Naive thymus-derived CD4-positive, alpha-beta T cell (primary cell): ENCODE results near the gene ANKH. TPM values are rescaled to one million over a fixed set of nuclear protein-coding genes. Genes with fewer than 3 reads are reported as not detected.

Source experiments
- ATAC-seq: fragments of 150-1000 bp; cut with Tn5 transposase; 2 replicates; pipeline ENCODE4 v1.10.0; 2021; ENCODE audit warnings: mild to moderate bottlenecking, moderate library complexity
- CTCF ChIA-PET: fragments of 350-600 bp; sonication (Branson Sonifier 250); formaldehyde crosslinking; loops from one replicate; lab custom pipeline; 2021; ENCODE audit warnings: antibody characterized with exemption; lab: Charles Lee
- POLR2A ChIA-PET: fragments of 350-600 bp; sonication (Branson Sonifier 250); formaldehyde crosslinking; loops from one replicate; lab custom pipeline; 2021; ENCODE audit warnings: antibody characterized with exemption, inconsistent platforms; lab: Charles Lee
- DNase-seq, 9 donors: peaks; one replicate each; pipeline versions ENCODE4 v3.0.0 to v3.0.0-alpha.2; 2020 to 2022; ENCODE audit warnings: mixed read lengths in 1 of 9
- H3K27ac ChIP-seq: one replicate; pipeline ENCODE4 v1.7.0; 2013; ENCODE audit warnings: mild to moderate bottlenecking, low read depth, low read length, moderate library complexity
- H3K27me3 ChIP-seq, 2 donors: one replicate each; pipeline ENCODE4 v1.7.0; 2013; ENCODE audit warnings: low read length in 2 of 2, mild to moderate bottlenecking in 2 of 2, moderate library complexity in 2 of 2; ENCODE audit not compliant: control insufficient read depth in 2 of 2, insufficient read depth in 2 of 2
- H3K36me3 ChIP-seq, 3 experiments: 1 replicate in 2 of 3; 2 replicates in 1 of 3; pipeline ENCODE4 v1.7.0; 2013; ENCODE audit warnings: low read length in 3 of 3, mild to moderate bottlenecking in 3 of 3, moderate library complexity in 1 of 3; ENCODE audit not compliant: insufficient read depth in 3 of 3, control insufficient read depth in 2 of 3
- H3K4me1 ChIP-seq, 2 donors: one replicate each; pipeline ENCODE4 v1.7.0; 2013; ENCODE audit warnings: low read length in 2 of 2, mild to moderate bottlenecking in 2 of 2, moderate library complexity in 1 of 2; ENCODE audit not compliant: control insufficient read depth in 2 of 2, insufficient read depth in 2 of 2
- H3K4me3 ChIP-seq: 2 replicates; pipeline ENCODE4 v1.7.0; 2013; ENCODE audit warnings: mild to moderate bottlenecking, low read length
- H3K9me3 ChIP-seq, 3 experiments: 1 replicate in 2 of 3; 2 replicates in 1 of 3; pipeline ENCODE4 v1.7.0; 2013; ENCODE audit warnings: low read length in 3 of 3; ENCODE audit not compliant: control insufficient read depth in 2 of 3
- H3K27ac Mint-ChIP-seq, 9 donors: one replicate each; pipeline ENCODE4 v1.8.0; 2020 to 2022; ENCODE audit warnings: mixed read lengths in 9 of 9, mild to moderate bottlenecking in 8 of 9, moderate library complexity in 5 of 9, inconsistent platforms in 2 of 9
- H3K27me3 Mint-ChIP-seq, 5 donors: one replicate each; pipeline ENCODE4 v1.8.0; 2021 to 2022; ENCODE audit warnings: mixed read lengths in 5 of 5, mild to moderate bottlenecking in 1 of 5
- H3K36me3 Mint-ChIP-seq, 5 donors: one replicate each; pipeline ENCODE4 v1.8.0; 2020 to 2022; ENCODE audit warnings: mixed read lengths in 5 of 5, mild to moderate bottlenecking in 3 of 5, inconsistent platforms in 1 of 5
- H3K4me1 Mint-ChIP-seq, 7 donors: one replicate each; pipeline ENCODE4 v1.8.0; 2020 to 2022; ENCODE audit warnings: mixed read lengths in 7 of 7, mild to moderate bottlenecking in 3 of 7, inconsistent platforms in 1 of 7
- H3K4me3 Mint-ChIP-seq, 10 donors: one replicate each; pipeline ENCODE4 v1.8.0; 2020 to 2022; ENCODE audit warnings: mild to moderate bottlenecking in 10 of 10, mixed read lengths in 10 of 10, moderate library complexity in 6 of 10, inconsistent platforms in 2 of 10
- H3K9me3 Mint-ChIP-seq, 11 donors: one replicate each; pipeline ENCODE4 v1.8.0; 2020 to 2022; ENCODE audit warnings: mixed read lengths in 11 of 11, mild to moderate bottlenecking in 4 of 11, inconsistent platforms in 1 of 11, moderate library complexity in 1 of 11
- intact Hi-C, 2 donors: fragments of 100-400 bp; cut with micrococcal nuclease; formaldehyde crosslinking; loops; one replicate each; pipeline ENCODE4 v1.15.1; 2023
- polyA plus RNA-seq, 2 donors: library from polyadenylated mRNA; unstranded; fragments of 300-500 nt; fragmentation: Illumina TruSeq; gene quantifications; one replicate each; pipeline ENCODE4 v1.2.3, GENCODE V29; 2021
- total RNA-seq, 6 experiments: library from RNA in 5 of 6; stranded (reverse) in 5 of 6; gene quantifications; 1 replicate in 5 of 6; 2 replicates in 1 of 6; pipeline ENCODE4 v1.2.3 and lab custom pipeline; 2021 to 2026

ANKH gene
- total and polyA plus RNA-seq, 7 experiments from 2014 or later, result 35.9 to 190 (median 69.5) TPM

DNA sequence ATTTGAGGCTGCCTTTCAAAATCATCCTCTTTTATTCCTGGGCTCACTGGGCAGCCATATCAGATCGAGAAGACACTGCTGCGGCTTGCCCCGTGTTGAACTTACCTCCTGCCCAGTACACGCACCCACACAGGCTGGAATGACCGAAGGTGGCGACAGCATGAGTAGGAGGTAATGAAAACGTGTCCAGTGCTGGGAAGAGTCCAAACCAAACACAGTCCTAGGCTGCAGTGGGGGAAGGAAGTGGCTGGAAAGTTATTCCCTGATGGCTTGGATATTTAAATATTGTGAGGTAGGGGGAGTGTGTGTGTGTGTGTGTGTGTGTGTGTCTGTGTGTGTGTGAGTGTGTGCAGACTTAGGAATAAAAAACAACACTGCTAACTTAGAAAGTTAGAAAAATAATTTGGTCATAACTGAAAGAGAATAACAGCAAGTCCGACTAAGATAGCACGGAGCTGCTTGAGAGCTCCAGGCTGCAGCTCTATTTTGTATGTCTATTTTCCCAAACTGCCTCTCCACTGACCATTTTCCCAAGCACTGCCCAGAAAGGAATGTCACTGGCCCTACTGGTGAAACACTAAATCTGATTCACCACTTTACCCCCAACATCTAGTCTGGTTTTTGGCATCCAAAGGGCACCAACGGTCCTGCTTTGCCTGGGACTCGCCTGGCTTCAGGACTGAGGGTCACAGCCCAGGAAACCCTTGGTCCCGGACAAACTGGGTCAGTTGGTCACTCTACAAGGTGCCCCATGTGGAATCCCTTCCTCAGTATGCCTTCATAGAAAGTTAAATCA, 41.2 kb downstream of the ANKH start:
- ATAC-seq (no peak), DNase-seq (no peak)
- Mint-ChIP-seq H3K4me3 (no peak overlapping the region), H3K4me1 (peaks cover 6 to 99% (median 70%) of the 10 kb centered on the region in 7 donors), H3K9me3 (no peaks in the 10 kb centered on the region), H3K36me3 (peaks cover 4 to 26% (median 11%) of the 10 kb centered on the region in 5 donors), H3K27ac (peak overlapping the region in 3 of 9 donors; percentile 26 to 43 (median 37)), H3K27me3 (no peaks in the 10 kb centered on the region)
- Histone ChIP-seq H3K36me3 (peaks cover 0 to 3% (median 0%) of the 10 kb centered on the region in 3 experiments), H3K4me1 (no peaks in the 10 kb centered on the region), H3K27ac (no peak overlapping the region), H3K27me3 (no peaks in the 10 kb centered on the region), H3K4me3 (no peak overlapping the region), H3K9me3 (no peaks in the 10 kb centered on the region)
- CTCF ChIA-PET, result no interaction called here
- POLR2A ChIA-PET, result no interaction called here
- intact Hi-C loops, result loop anchor here in 1 of 2 donors (2.0 kb wide), 1 partner anchor 18 kb away; no protein-coding TSS in a partner anchor

- H3K4me3 ChIP-seq, result no peak overlapping the region
- no peaks in the 10 kb centered on the region for H3K9me3 ChIP-seq
- ATAC-seq (no peak), DNase-seq (no peak)
- Mint-ChIP-seq H3K36me3 (peaks cover 4 to 26% (median 11%) of the 10 kb centered on the region in 5 donors), H3K27me3 (no peaks in the 10 kb centered on the region), H3K27ac (no peak overlapping the region), H3K4me1 (peaks cover 6 to 100% (median 68%) of the 10 kb centered on the region in 7 donors), H3K9me3 (no peaks in the 10 kb centered on the region), H3K4me3 (no peak overlapping the region)
- intact Hi-C loops, result no loop called here
- POLR2A ChIA-PET, result no interaction called here
- no peaks in the 10 kb centered on the region for H3K27me3 ChIP-seq
- H3K27ac ChIP-seq, result no peak overlapping the region
- H3K36me3 ChIP-seq, result peaks cover 0 to 3% (median 0%) of the 10 kb centered on the region in 3 experiments
- CTCF ChIA-PET, result no interaction called here
- H3K4me1 ChIP-seq, result no peaks in the 10 kb centered on the region
Measured at GRCh38 chr5:14829396-14829795, 42.2 kb downstream of the ANKH start.

- intact Hi-C loops, result no loop called here
- Mint-ChIP-seq H3K36me3 (peaks cover 4 to 26% (median 11%) of the 10 kb centered on the region in 5 donors), H3K4me3 (peak overlapping the region in 1 of 10 donors; percentile 35), H3K27me3 (no peaks in the 10 kb centered on the region), H3K9me3 (no peaks in the 10 kb centered on the region), H3K4me1 (peaks cover 6 to 94% (median 64%) of the 10 kb centered on the region in 7 donors), H3K27ac (peak overlapping the region in 5 of 9 donors; percentile 14 to 70 (median 53))
- ChIA-PET POLR2A (no interaction called here), CTCF (no interaction called here)
- Histone ChIP-seq H3K36me3 (peaks cover 0 to 3% (median 0%) of the 10 kb centered on the region in 3 experiments), H3K9me3 (no peaks in the 10 kb centered on the region), H3K27me3 (no peaks in the 10 kb centered on the region), H3K27ac (no peak overlapping the region), H3K4me3 (no peak overlapping the region), H3K4me1 (no peaks in the 10 kb centered on the region)
- DNase-seq (no peak), ATAC-seq (no peak)
Measured at GRCh38 chr5:14826714-14827113, 44.9 kb downstream of the ANKH start.

DNA sequence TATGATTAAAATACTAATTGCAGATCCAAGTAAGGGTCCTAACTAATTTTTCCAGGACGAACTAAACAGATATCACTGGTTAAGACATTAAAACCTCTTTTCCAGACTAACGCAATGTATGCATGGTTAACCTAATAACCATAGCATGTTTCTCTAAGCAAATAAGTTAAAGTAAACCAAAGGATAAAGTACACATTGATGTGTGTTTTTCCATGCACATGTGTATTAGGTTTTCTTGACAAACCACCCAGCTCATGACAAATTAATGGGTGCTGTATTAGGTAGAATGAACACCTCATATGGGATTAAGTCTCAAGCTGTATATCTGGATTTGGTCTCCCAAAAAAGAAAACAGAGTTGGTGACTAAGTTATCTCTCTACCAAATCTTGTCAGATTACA, 45.6 kb downstream of the ANKH start:
- peaks cover 6 to 94% (median 65%) of the 10 kb centered on the region in 7 donors for H3K4me1 Mint-ChIP-seq

DNA sequence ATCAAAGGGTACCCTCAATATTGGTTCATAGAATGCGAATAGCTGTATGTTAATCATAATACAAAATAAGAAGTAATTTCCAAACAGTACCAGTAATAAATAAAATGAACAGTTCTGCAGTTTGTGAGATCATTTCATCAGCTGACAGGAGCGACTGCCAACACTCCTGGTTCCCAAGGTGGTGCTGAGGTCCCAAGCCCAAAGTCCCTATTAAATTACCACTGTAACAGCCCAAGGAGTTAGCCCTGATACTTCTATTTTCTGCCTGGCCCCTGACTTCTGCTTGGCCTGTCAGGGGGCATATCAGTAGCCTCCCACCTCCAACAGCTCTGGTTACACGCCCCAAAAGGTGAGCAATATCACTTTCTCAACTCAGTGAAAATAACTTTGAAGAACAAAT, 47.1 kb downstream of the ANKH start:
- Histone ChIP-seq H3K27ac (no peak overlapping the region), H3K4me3 (no peak overlapping the region), H3K9me3 (no peaks in the 10 kb centered on the region), H3K36me3 (peaks cover 0 to 3% (median 0%) of the 10 kb centered on the region in 3 experiments), H3K4me1 (no peaks in the 10 kb centered on the region), H3K27me3 (no peaks in the 10 kb centered on the region)
- DNase-seq (no peak), ATAC-seq (no peak)
- H3K9me3 Mint-ChIP-seq, result no peaks in the 10 kb centered on the region
- ChIA-PET CTCF (no interaction called here), POLR2A (interaction anchor here (0.8 kb wide), 1 partner anchor 42 kb away, joined by 3 read pairs; no protein-coding TSS in a partner anchor)
- intact Hi-C loops, result no loop called here
- peak overlapping the region in 3 of 9 donors; percentile 10 to 46 (median 29) for H3K27ac Mint-ChIP-seq
- peaks cover 8 to 31% (median 10%) of the 10 kb centered on the region in 5 donors for H3K36me3 Mint-ChIP-seq
- H3K27me3 Mint-ChIP-seq, result no peaks in the 10 kb centered on the region
- H3K4me1 Mint-ChIP-seq, result peaks cover 6 to 92% (median 63%) of the 10 kb centered on the region in 7 donors
- no peak overlapping the region for H3K4me3 Mint-ChIP-seq

More for the DNA sequence above, 45.6 kb downstream of the ANKH start:
- Mint-ChIP-seq H3K4me3 (no peak overlapping the region), H3K27me3 (no peaks in the 10 kb centered on the region), H3K36me3 (peaks cover 4 to 31% (median 14%) of the 10 kb centered on the region in 5 donors), H3K9me3 (no peaks in the 10 kb centered on the region), H3K27ac (no peak overlapping the region)
- intact Hi-C loops, result no loop called here
- POLR2A ChIA-PET, result interaction anchor here (0.6 kb wide), 1 partner anchor 8 kb away, joined by 3 read pairs; no protein-coding TSS in a partner anchor
- no peak overlapping the region for H3K4me3 ChIP-seq
- no peak for DNase-seq
- ATAC-seq, result no peak
- H3K9me3 ChIP-seq, result no peaks in the 10 kb centered on the region
- no peaks in the 10 kb centered on the region for H3K4me1 ChIP-seq
- H3K36me3 ChIP-seq, result peaks cover 0 to 3% (median 0%) of the 10 kb centered on the region in 3 experiments
- CTCF ChIA-PET, result no interaction called here
- no peak overlapping the region for H3K27ac ChIP-seq
- H3K27me3 ChIP-seq, result no peaks in the 10 kb centered on the region

DNA sequence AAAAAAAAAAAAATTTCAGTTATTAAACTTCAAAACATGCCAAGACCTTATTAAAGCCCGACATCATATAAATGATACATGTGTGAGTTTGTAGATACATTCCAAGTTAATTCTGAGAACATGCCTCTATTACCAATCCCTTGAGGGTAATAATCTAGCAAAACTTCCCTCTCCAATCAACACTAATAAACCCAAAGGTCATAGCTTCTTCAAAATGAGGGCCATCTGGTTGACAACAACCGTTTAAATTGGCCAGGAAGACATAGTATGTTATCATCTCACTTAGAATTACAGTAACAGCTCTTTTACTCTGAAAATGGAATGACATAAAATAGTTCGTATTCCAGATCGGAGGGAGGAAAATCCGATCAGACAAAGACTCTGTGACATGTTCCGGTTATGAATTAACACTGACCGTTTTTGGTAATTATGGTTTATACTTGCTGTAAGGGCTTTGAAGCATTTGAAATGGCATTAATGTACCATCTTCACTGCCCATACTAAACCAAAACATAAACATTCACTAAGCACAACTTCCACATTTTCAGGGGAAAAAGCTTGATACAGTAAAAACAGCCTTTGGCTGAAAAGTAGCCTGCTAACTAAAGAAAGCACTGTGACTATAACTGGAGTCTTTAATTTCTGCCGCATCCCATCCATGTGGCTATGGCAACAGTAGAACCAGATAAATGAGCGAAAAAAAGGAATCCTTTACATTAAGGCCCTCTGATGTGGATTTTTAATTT, 50.3 kb downstream of the ANKH start:
- H3K9me3 ChIP-seq, result no peaks in the 10 kb centered on the region
- ChIA-PET CTCF (no interaction called here), POLR2A (no interaction called here)
- Mint-ChIP-seq H3K4me3 (peak overlapping the region in 2 of 10 donors; percentile 20 to 29), H3K36me3 (peaks cover 3 to 21% (median 4%) of the 10 kb centered on the region in 5 donors), H3K27ac (peak overlapping the region in 1 of 9 donors; percentile 9), H3K4me1 (peaks cover 10 to 88% (median 57%) of the 10 kb centered on the region in 7 donors), H3K9me3 (no peaks in the 10 kb centered on the region), H3K27me3 (no peaks in the 10 kb centered on the region)
- intact Hi-C loops, result no loop called here
- no peak for DNase-seq
- no peaks in the 10 kb centered on the region for H3K27me3 ChIP-seq
- H3K36me3 ChIP-seq, result no peaks in the 10 kb centered on the region
- H3K27ac ChIP-seq, result no peak overlapping the region
- no peaks in the 10 kb centered on the region for H3K4me1 ChIP-seq
- no peak overlapping the region for H3K4me3 ChIP-seq
- no peak for ATAC-seq
